Neutrophil (primary cell): Measurements from ENCODE around the gene EIF2B5.
"Not testable (repeated sequence)": the region's sequence is repeated elsewhere in the genome, so short reads cannot be mapped to it uniquely, and the experiment has no call there.

Source experiments
- H3K27ac ChIP-seq: fragments of 200-600 bp; sonication (generic); 2 replicates; pipeline ENCODE4 v1.5.1; 2016; ENCODE audit warnings: mild to moderate bottlenecking, moderate library complexity
- H3K27me3 ChIP-seq: fragments of 200-600 bp; sonication (generic); 2 replicates; pipeline ENCODE4 v1.6.0; 2016; ENCODE audit warnings: mild to moderate bottlenecking
- H3K36me3 ChIP-seq: fragments of 200-600 bp; sonication (generic); 2 replicates; pipeline ENCODE4 v1.5.1; 2017
- H3K4me1 ChIP-seq, 2 experiments: fragments of 200-600 bp in 1 of 2; sonication (generic) in 1 of 2; 1 replicate in 1 of 2; 2 replicates in 1 of 2; pipeline versions ENCODE4 v1.5.1 to v1.6.1; 2013 to 2016; ENCODE audit warnings: low read depth in 1 of 2, low read length in 1 of 2, mild to moderate bottlenecking in 1 of 2, moderate library complexity in 1 of 2; ENCODE audit not compliant: control insufficient read depth in 1 of 2, insufficient read depth in 1 of 2
- H3K4me3 ChIP-seq, 2 experiments: fragments of 200-600 bp in 1 of 2; sonication (generic) in 1 of 2; 1 replicate in 1 of 2; 2 replicates in 1 of 2; pipeline ENCODE4 v1.5.1; 2013 to 2016; ENCODE audit warnings: low read depth in 1 of 2, low read length in 1 of 2, mild to moderate bottlenecking in 1 of 2, moderate library complexity in 1 of 2
- H3K9me3 ChIP-seq: fragments of 200-600 bp; sonication (generic); 2 replicates; pipeline ENCODE4 v1.5.1; 2016
- TF ChIP-seq, protein P1 (sequence below): fragments of 200-600 bp; sonication (generic); IDR thresholded peaks from 2 replicates; pipeline ENCODE4 v1.5.1; 2016; ENCODE audit warnings: antibody characterized with exemption

Gene EIF2B5

DNA sequence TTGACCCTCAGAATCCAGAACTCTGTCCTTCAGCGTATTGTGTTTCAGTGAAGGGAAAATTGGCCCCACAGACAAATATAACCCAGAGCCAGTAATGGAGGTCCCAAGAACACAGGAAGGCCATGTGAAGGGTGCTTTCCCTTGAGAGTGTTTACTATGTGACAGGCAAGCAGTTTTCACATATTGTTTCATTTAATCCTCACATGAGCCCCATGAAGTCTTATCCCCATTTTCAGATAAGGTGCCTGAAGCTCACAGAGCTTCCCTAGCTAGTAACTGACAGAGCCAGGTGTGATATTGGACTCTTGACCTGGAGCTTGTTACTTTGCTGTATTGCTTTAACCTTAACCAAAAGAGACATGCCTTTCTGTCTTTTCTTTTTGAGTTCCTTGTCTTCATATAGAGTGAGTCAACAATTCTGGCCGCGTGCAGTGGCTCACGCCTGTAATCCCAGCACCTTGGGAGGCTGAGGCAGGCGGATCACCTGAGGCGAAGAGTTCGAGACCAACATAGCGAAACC lies 10.7 kb downstream of the EIF2B5 start:
- peaks cover 5 to 6% of the 10 kb centered on the region in 2 experiments for H3K4me1 ChIP-seq
- TF ChIP-seq, protein P1, sequence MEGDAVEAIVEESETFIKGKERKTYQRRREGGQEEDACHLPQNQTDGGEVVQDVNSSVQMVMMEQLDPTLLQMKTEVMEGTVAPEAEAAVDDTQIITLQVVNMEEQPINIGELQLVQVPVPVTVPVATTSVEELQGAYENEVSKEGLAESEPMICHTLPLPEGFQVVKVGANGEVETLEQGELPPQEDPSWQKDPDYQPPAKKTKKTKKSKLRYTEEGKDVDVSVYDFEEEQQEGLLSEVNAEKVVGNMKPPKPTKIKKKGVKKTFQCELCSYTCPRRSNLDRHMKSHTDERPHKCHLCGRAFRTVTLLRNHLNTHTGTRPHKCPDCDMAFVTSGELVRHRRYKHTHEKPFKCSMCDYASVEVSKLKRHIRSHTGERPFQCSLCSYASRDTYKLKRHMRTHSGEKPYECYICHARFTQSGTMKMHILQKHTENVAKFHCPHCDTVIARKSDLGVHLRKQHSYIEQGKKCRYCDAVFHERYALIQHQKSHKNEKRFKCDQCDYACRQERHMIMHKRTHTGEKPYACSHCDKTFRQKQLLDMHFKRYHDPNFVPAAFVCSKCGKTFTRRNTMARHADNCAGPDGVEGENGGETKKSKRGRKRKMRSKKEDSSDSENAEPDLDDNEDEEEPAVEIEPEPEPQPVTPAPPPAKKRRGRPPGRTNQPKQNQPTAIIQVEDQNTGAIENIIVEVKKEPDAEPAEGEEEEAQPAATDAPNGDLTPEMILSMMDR = no peak
- no peaks in the 10 kb centered on the region for H3K9me3 ChIP-seq
- no peak overlapping the region for H3K27ac ChIP-seq
- H3K4me3 ChIP-seq = no peak overlapping the region
- H3K36me3 ChIP-seq = peaks cover 56% of the 10 kb centered on the region
- H3K27me3 ChIP-seq = no peaks in the 10 kb centered on the region

DNA sequence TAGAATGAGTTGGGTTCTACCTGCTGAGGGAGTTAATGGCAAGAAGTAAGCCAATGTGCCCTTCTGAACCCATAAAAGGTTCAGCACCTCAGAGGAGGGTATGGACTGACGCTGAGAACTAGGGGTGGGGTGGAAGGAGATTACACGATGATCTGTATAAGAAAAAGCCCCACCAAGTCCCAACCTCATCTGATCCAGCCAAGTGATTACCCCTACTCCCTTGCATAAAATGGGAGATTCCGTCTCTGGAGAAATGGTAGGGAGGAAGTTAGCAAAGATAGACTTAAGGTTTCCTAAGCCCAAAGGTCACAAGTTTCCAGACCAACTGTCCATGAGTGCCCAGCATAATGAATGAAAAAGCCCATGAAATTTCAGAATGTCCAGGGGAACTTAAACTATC lies 12.9 kb downstream of the EIF2B5 start:
- Histone ChIP-seq H3K27me3 (no peaks in the 10 kb centered on the region), H3K4me3 (no peak overlapping the region), H3K4me1 (peaks cover 5 to 6% of the 10 kb centered on the region in 2 experiments), H3K27ac (no peak overlapping the region), H3K9me3 (no peaks in the 10 kb centered on the region), H3K36me3 (peaks cover 35% of the 10 kb centered on the region)
- TF ChIP-seq, protein P1 = no peak

DNA sequence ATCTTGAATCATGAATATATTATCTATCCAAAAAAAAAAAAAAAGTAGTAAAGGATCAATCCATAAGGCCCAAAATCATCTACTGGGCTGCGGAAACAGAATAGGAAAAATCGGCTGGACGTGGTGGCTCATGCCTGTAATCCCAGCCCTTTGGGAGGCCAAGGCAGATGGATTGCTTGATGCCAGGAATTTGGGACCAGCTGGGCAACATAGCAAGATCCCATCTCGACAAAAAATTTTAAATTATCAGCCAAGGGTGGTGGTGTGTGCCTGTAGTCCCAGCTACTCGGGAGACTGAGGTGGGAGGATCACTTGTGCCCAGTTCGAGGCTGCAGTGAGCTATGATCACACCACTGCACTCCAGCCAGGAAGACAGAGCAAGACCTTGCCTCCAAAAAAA lies 14.0 kb downstream of the EIF2B5 start:
- peaks cover 5 to 6% of the 10 kb centered on the region in 2 experiments for H3K4me1 ChIP-seq
- H3K4me3 ChIP-seq = no peak overlapping the region
- H3K36me3 ChIP-seq = peaks cover 25% of the 10 kb centered on the region
- H3K9me3 ChIP-seq = no peaks in the 10 kb centered on the region
- no peak overlapping the region for H3K27ac ChIP-seq
- TF ChIP-seq, protein P1 = no peak
- H3K27me3 ChIP-seq = no peaks in the 10 kb centered on the region

DNA sequence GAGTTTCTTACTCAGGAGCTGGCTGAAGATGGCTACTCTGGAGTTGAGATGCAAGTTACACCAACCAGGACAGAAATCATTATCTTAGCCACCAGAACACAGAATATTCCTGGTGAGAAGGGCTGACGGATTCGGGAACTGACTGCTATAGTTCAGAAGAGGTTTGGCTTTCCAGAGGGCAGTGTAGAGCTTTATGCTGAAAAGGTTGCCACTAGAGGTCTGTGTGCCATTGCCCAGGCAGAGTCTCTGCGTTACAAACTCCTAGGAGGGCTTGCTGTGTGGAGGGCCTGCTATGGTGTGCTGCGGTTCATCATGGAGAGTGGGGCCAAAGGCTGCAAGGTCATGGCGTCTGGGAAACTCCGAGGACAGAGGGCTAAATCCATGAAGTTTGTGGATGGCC lies 14.6 kb downstream of the EIF2B5 start:
- H3K27me3 ChIP-seq, H3K4me1 ChIP-seq, H3K4me3 ChIP-seq, H3K27ac ChIP-seq, H3K9me3 ChIP-seq: not testable (repeated sequence)
- H3K36me3 ChIP-seq = peaks cover 18% of the 10 kb centered on the region

DNA sequence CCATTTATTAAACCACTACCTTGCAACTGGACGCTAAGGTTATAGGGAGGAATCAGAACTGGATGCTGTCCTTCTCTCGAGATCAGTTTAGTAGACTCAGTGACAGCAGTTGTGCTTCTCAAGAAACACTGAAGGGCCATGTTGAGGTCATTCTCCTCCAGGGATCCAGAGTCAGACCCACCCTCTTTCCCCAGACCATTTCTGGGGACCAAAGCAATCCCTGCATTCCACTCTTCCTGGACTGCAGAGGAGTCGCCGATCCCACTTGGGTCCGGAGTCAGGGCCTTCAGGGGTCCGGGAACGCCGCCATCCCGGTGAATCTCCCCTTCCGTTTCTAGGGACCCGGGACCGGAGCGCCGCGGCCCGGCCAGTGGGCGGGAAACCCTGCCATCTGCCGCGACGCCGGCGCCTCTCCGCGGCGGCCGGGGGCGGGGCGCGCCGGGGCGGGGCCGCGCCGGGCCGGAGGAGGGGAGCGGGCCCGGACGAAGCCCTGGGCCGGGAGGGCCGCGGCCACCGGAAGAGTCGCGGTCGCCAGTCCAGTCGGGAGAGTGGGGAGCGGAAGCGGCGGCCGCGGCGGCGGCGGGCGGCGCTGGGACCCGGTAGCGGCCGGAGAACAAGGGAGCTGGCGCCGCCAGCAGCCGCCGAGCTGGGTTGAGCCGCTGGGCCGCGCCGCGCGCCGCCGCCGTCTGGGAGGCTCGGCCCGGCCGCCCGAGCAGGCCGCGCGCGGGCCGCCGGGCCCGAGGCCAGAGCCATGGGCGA lies 19.9 kb downstream of the EIF2B5 start, which contains the start of gene DVL3:
DVL3 (plus strand) TSS at position 493 of the 759 bp plus-strand sequence; CDS start at position 752, 259 bp downstream.
- Histone ChIP-seq H3K4me3 (peak within 1 kb of the TSS; percentile 85 to 91), H3K27ac (peak within 1 kb of the TSS; percentile 78), H3K36me3 (no peaks in the 10 kb centered on the region), H3K9me3 (no peaks in the 10 kb centered on the region), H3K4me1 (peaks cover 32% of the 10 kb centered on the region in 2 experiments), H3K27me3 (no peaks in the 10 kb centered on the region)
- TF ChIP-seq, protein P1 = no peak
